NCI-H2196 treated with DMSO at 0.1 percent for 48 hours (cell line): ENCODE results near the gene OR5A2.
"Not testable (repeated sequence)": the region's sequence is repeated elsewhere in the genome, so short reads cannot be mapped to it uniquely, and the experiment has no call there.

Experiments
- DNase-seq: peaks from one replicate; lab custom pipeline; 2025; ENCODE audit not compliant: unreplicated experiment; lab: John Stamatoyannopoulos, UW

Gene OR5A2

GRCh38 chr11:59426361-59427067 lies at the start of gene OR5A2:
Gene OR5A2 (minus strand): TSS chr11:59426413. CDS start chr11:59422953, 3,460 bp downstream.
- no peak for DNase-seq

GRCh38 chr11:59475176-59475575 lies 49.0 kb upstream of the OR5A2 start:
- no peak for DNase-seq

- no peak for DNase-seq
Measured at GRCh38 chr11:59473015-59473414, 46.8 kb upstream of the OR5A2 start, which contains the start of gene OR4D10. Gene OR4D10 (plus strand): TSS chr11:59473315. CDS start chr11:59477430, 4,115 bp downstream.

GRCh38 chr11:59463190-59463641 lies 37.0 kb upstream of the OR5A2 start:
- no peak for DNase-seq

GRCh38 chr11:59459916-59460315 lies 33.7 kb upstream of the OR5A2 start:
- DNase-seq = no peak

GRCh38 chr11:59456661-59457060 lies 30.4 kb upstream of the OR5A2 start, which contains the start of gene OR4D6:
Gene OR4D6 (plus strand): TSS chr11:59456961. CDS start chr11:59456961, 0 bp downstream.
- no peak for DNase-seq

GRCh38 chr11:59448484-59448883 lies 22.3 kb upstream of the OR5A2 start:
- DNase-seq = no peak

GRCh38 chr11:59445624-59446023 lies 19.4 kb upstream of the OR5A2 start:
- DNase-seq = not testable (repeated sequence)

GRCh38 chr11:59437770-59438169 lies 11.6 kb upstream of the OR5A2 start:
- no peak for DNase-seq

GRCh38 chr11:59436169-59436568 lies 10.0 kb upstream of the OR5A2 start, which contains the start of gene OR5A1:
Gene OR5A1 (plus strand): TSS chr11:59436469. CDS start chr11:59443169, 6,700 bp downstream.
- no peak for DNase-seq

GRCh38 chr11:59429924-59430516 lies 3.8 kb upstream of the OR5A2 start:
- DNase-seq = peak; percentile 6

GRCh38 chr11:59427068-59427382 lies 812 bp upstream of the OR5A2 start:
- DNase-seq = no peak

GRCh38 chr11:59425131-59425530 lies 1.1 kb downstream of the OR5A2 start:
- DNase-seq = no peak

GRCh38 chr11:59423835-59424234 lies 2.4 kb downstream of the OR5A2 start:
- no peak for DNase-seq

- no peak for DNase-seq
Measured at GRCh38 chr11:59418156-59418555, 8.1 kb downstream of the OR5A2 start.

GRCh38 chr11:59417023-59417422 lies 9.2 kb downstream of the OR5A2 start:
- no peak for DNase-seq

- no peak for DNase-seq
Measured at GRCh38 chr11:59416613-59417012, 9.6 kb downstream of the OR5A2 start.

GRCh38 chr11:59415111-59415510 lies 11.1 kb downstream of the OR5A2 start:
- DNase-seq = no peak

GRCh38 chr11:59413646-59414045 lies 12.6 kb downstream of the OR5A2 start:
- DNase-seq = no peak

- DNase-seq = no peak
Measured at GRCh38 chr11:59403546-59403945, 22.7 kb downstream of the OR5A2 start.

GRCh38 chr11:59401262-59401552 lies 25.0 kb downstream of the OR5A2 start:
- no peak for DNase-seq

GRCh38 chr11:59400461-59401261 lies 25.6 kb downstream of the OR5A2 start:
- no peak for DNase-seq
